Urinary bladder (tissue), 4 donors: Measurements from ENCODE around the gene OXCT1. TPM values are rescaled to one million over a fixed set of nuclear protein-coding genes. Genes with fewer than 3 reads are reported as not detected.
"Not testable (repeated sequence)": the region's sequence is repeated elsewhere in the genome, so short reads cannot be mapped to it uniquely, and the experiment has no call there.

ENCODE experiments used
- DNase-seq: peaks from one replicate; pipeline ENCODE4 v3.0.0-alpha.2; 2015; ENCODE audit errors: extremely low spot score
- H3K27ac ChIP-seq: one replicate; pipeline ENCODE4 v1.5.1; 2013; ENCODE audit warnings: low read depth, mild to moderate bottlenecking, moderate library complexity
- H3K36me3 ChIP-seq: one replicate; pipeline ENCODE4 v1.6.1; 2013; ENCODE audit warnings: mild to moderate bottlenecking, moderate library complexity; ENCODE audit not compliant: insufficient read depth
- H3K4me1 ChIP-seq: one replicate; pipeline ENCODE4 v1.6.1; 2013; ENCODE audit warnings: mild to moderate bottlenecking, moderate library complexity; ENCODE audit not compliant: insufficient read depth
- H3K4me3 ChIP-seq: one replicate; pipeline ENCODE4 v1.5.1; 2013; ENCODE audit warnings: low read depth, low read length
- WGBS: extraction: QIAGEN DNeasy Blood & Tissue Kit; methylation state at CpG from one replicate; pipeline ENCODE4 v1.1.7; 2013; 5-methylcytosine and 5-hydroxymethylcytosine counted together
- polyA plus RNA-seq: library from polyadenylated mRNA; stranded (reverse); fragments of 200-250 nt; gene quantifications from one replicate; pipeline ENCODE4 v1.2.3, GENCODE V29; 2013
- total RNA-seq: library from RNA; depleted of rRNA; stranded (reverse); fragments of >200 nt; gene quantifications from one replicate; pipeline ENCODE4 v1.2.3, GENCODE V29; 2014
- donor health status: healthy with polysubstance abuse.
- donor health status: healthy.

The OXCT1 gene
- total and polyA plus RNA-seq, 2 donors = 23.7 to 26.3 TPM

DNA sequence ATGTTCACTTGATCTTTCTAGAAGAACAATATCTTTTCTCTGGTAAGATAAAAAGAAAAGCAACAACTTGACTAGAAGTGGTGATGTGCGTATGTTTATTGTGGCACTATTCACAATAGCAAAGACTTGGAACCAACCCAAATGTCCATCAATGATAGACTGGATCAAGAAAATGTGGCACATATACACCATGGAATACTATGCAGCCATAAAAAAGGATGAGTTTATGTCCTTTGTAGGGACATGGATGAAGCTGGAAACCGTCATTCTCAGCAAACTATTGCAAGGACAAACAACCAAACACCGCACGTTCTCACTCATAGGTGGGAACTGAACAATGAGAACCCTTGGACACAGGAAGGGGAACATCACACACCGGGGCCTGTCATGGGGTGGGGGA is 140.8 kb downstream of the OXCT1 start:
- H3K36me3 ChIP-seq, H3K4me3 ChIP-seq, DNase-seq, H3K27ac ChIP-seq, H3K4me1 ChIP-seq: not testable (repeated sequence)
- 97% methylated on average over 5 of the region's 5 CpGs for WGBS

DNA sequence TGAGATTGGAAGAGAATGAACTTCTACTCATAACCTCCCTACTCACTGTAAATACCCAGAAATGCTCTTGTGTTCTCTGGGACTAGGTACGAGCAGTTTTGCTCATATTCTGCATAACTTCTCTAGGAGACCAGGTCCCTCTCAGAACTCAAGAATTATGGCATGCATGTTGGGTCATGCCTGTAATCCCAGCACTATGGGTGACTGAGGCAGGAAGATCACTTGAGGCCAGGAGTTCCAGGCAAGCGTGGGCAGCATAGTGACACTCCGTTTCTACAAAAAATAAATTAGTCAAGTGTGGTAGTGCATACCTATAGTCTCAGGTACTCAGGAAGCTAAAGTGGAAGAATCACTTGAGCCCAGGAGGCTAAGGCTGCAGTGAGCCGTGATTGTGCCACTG is 141.9 kb downstream of the OXCT1 start:
- H3K36me3 ChIP-seq = no peaks in the 10 kb centered on the region
- no peak overlapping the region for H3K4me3 ChIP-seq
- 92% methylated on average over 4 of the region's 4 CpGs for WGBS
- no peak overlapping the region for H3K27ac ChIP-seq
- no peak for DNase-seq
- H3K4me1 ChIP-seq = no peaks in the 10 kb centered on the region

DNA sequence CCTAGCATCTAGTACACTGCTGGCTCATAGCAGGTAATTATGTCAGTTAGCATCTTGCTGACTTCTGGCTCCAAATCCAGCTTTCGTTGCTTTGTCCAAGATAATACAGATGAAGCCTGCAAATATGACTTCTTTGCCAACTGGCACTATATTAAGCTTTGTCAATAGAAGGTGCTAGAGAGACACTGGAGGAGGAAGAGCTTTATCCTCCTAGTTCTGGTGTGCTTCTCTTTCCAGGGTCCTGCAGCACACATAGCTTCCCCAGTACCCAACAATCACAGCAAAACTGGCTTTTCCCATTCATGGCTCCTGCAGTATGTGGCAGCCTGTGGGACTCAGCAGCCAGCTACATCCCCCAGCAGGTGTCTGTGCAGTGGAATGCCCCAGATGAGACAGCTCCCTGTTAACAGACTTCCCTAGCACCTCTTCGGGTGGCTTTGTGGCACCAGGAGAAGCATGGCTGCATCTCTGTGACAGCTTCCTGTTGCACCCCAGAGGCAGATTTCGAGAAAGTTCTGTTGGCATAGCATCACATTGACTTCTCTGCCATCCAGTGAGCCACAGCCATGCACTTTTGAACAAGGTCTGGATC is 147.8 kb downstream of the OXCT1 start:
- no peak for DNase-seq
- Histone ChIP-seq H3K27ac (no peak overlapping the region), H3K36me3 (no peaks in the 10 kb centered on the region), H3K4me3 (no peak overlapping the region), H3K4me1 (no peaks in the 10 kb centered on the region)
- 74% methylated on average over 3 of the region's 3 CpGs for WGBS

DNA sequence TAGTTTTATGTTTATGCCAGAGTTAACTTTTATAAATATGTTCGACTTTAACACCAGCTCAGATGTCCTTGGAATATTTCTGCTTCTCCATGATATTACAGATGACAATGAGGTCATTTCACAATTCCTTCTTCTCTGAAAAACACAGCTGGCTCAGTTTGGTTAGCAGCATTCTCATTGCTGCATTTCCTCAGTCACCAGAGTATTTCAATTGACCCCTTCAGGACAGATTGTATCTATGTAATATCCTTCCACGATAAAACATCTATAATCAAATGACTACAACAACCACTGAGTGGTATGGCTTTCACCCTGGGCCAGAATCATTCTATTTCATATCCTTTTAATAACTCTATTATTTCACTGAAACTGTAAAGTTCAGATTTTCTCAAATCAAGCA is 148.7 kb downstream of the OXCT1 start:
- 58% methylated on average over 2 of the region's 2 CpGs for WGBS
- no peaks in the 10 kb centered on the region for H3K4me1 ChIP-seq
- H3K4me3 ChIP-seq = no peak overlapping the region
- no peaks in the 10 kb centered on the region for H3K36me3 ChIP-seq
- no peak overlapping the region for H3K27ac ChIP-seq
- DNase-seq = no peak

DNA sequence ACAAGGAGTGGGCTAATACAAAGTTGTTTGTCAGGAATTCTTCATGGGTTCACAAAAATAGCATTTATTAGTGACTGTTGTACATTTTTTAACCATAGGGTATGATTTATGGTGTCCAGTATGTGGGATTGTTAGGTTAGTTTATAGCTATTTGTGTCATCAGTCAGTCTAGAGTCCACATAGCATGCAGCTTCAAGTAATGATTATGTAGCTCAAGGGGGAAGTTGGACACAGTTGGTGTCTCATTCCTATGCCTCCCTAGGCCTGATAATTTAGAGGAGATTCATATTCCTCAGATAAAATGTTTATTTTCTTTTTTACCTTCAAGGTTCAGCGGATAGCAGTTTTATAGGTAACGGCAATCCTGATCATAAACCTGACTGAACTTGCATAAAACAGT is 153.8 kb downstream of the OXCT1 start:
- H3K4me1 ChIP-seq = no peaks in the 10 kb centered on the region
- DNase-seq = no peak
- no peak overlapping the region for H3K4me3 ChIP-seq
- H3K36me3 ChIP-seq = no peaks in the 10 kb centered on the region
- no peak overlapping the region for H3K27ac ChIP-seq
- WGBS = 69% methylated on average over 2 of the region's 2 CpGs

DNA sequence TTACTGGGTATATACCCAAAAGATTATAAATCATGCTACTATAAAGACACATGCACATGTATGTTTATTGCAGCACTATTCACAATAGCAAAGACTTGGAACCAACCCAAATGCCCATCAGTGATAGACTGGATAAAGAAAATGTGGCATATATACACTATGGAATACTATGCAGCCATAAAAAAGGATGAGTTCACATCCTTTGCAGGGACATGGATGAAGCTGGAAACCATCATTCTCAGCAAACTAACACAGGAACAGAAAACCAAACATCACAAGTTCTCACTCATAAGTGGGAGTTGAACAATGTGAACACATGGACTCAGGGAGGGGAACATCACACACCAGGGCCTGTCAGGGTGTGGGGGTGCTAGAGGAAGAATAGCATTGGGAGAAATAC is 155.8 kb downstream of the OXCT1 start:
- not testable (repeated sequence) for H3K36me3 ChIP-seq, H3K27ac ChIP-seq, H3K4me3 ChIP-seq, DNase-seq, H3K4me1 ChIP-seq

DNA sequence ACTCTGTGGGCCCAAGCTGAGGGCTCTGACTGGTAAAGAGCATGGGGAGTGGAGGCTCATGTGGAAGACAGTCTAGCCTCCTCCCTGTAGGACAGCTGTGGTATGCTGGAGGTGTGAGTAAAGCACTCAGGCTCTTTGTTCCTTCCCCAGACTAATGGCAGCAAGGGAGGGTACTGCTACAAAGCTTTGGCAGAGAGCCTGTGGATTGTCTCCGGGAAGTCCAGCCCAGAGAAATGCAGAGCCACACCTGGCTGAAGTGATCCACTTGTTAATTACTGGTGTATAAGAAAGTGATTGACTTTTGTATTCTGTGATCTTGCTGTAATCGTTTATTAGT is 161.7 kb downstream of the OXCT1 start:
- no peak for DNase-seq
- Histone ChIP-seq H3K27ac (no peak overlapping the region), H3K36me3 (no peaks in the 10 kb centered on the region), H3K4me1 (no peaks in the 10 kb centered on the region), H3K4me3 (no peak overlapping the region)
- WGBS = 74% methylated on average over 2 of the region's 2 CpGs

DNA sequence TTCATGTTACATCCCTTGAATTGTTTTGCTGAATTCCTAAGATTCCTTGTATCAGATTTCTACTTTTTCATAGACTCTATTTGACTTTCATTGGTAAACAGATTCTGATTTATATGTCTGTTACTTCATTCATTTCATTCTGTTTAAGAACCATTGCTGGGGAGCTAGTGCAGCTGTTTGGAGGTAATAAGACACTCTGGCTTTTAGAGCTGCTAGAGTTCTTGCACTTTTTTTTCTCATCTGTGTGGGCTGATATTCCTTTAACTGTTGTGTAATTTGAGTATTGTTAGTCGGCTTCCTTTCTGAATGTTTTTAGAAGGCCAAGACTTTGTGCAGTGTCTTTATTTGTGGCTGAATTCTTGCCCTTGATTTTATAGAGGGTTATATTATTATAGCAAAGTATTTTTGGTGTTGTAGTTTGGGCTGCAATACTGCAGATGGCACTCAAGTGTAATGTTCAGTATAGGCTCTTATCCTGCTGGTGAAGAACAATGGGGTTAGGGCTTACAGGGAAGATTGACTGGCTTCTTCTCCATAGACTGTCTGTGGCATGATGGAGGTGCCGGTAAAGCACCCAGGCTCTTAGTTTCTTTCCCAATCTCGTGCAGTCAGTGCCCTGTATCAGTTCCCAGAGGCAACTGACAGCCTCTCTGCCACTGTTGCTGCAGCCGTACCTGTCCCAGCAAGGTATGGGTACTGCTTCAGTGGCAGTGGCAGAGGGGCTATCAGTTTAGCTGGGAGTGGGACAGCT is 162.2 kb downstream of the OXCT1 start:
- H3K4me1 ChIP-seq = no peaks in the 10 kb centered on the region
- no peak overlapping the region for H3K27ac ChIP-seq
- no peak overlapping the region for H3K4me3 ChIP-seq
- DNase-seq = no peak
- no peaks in the 10 kb centered on the region for H3K36me3 ChIP-seq
- WGBS = 59% methylated on average over 4 of the region's 4 CpGs

DNA sequence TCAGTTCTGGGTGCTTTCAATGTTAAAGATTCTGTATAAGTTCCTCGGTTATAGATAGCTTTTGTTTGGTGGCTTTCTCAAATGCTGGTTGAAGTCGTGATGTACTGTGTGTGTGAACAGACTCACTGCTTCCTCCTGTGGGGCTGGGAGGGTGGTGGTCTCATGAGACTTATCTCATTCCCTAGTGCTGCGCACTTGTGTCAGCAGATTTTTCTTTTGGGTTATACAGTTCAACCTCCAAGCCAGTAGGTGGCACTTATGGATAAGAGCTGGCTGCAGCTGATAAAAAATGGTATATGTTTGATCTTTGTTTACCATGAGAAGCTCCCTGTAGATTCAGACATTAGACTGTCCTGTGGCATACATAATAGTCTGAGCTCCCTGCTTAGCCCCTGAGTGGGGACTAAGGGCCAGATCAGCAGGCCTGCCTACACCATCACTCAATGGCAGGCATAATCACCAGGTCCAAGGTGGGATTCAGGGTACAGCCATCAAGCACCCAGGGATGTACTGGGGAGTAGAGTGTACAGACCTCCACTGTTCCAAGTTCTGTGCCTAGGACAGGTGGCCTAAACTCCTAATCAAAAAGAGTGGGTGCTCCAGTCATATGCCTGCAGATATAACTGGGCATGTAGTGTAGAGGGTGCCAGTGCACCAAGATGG is 174.2 kb downstream of the OXCT1 start:
- H3K36me3 ChIP-seq = no peaks in the 10 kb centered on the region
- H3K27ac ChIP-seq = no peak overlapping the region
- no peak overlapping the region for H3K4me3 ChIP-seq
- no peaks in the 10 kb centered on the region for H3K4me1 ChIP-seq
- DNase-seq = no peak
- whole genome bisulfite sequencing = 86% methylated on average over 3 of the region's 3 CpGs

DNA sequence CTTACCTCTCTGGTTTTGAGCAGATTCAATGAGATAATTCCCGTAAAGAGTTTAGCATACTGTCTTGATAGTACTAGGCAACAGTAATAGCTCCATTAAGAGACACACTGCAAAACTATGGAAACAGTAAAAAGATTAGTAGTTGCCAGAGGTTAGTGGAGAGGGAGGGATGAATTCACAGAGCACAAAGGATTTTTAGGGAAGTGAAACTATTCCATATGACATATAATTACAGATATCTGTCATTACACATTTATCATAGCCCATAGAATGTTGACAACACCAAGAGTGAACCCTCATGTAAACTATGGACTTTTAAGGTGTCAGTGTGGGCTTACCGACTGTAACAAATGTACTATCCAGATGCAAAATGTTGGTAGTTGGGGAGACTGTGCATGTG is 183.5 kb downstream of the OXCT1 start:
- Histone ChIP-seq H3K27ac (no peak overlapping the region), H3K4me3 (no peak overlapping the region), H3K4me1 (no peaks in the 10 kb centered on the region), H3K36me3 (peaks cover 1% of the 10 kb centered on the region)
- DNase-seq = no peak
- WGBS = 70% methylated on average over 2 of the region's 2 CpGs

DNA sequence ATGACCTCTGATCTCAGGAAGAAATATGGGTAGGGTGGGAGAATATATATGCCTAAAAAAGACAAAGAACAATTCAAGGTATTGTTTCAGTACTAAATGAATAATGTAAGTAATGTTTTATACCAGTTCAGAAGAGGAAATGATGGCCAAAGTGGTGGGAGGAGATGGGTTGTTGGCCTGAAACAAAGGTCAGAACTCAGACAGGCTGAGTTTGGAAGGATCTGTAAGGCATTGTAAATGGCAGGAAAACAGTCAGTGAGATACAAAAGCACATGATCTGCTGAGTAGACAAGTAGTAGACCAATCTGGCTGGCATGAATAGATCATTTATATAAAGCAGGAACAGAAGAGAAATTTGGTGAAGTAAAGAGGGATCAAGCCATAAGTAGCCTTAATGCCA is 184.0 kb downstream of the OXCT1 start:
- H3K27ac ChIP-seq = no peak overlapping the region
- DNase-seq = no peak
- H3K4me3 ChIP-seq = no peak overlapping the region
- H3K36me3 ChIP-seq = peaks cover 1% of the 10 kb centered on the region
- no peaks in the 10 kb centered on the region for H3K4me1 ChIP-seq

DNA sequence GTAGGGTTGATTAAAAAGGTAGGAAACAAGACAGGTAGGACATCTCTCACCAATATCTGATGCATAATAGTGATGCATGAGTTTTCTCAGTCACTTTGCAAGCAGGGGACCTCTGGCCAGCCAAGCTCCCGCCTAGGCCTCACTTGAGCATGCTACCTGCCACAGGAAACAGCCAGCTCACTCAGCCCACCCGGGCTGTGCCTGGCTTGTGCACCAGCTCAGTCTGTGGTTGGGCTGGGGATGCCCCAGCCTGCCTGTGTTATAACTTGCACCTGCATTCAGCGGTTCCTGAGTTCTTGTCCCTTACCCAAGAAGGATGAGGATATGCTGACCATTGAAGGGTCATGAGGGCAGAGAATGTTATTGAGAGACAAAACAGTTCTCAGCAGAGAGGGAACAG is 187.0 kb downstream of the OXCT1 start:
- DNase-seq = no peak
- Histone ChIP-seq H3K36me3 (peaks cover 1% of the 10 kb centered on the region), H3K4me3 (no peak overlapping the region), H3K4me1 (no peaks in the 10 kb centered on the region), H3K27ac (no peak overlapping the region)
- 81% methylated on average over 3 of the region's 3 CpGs for WGBS

DNA sequence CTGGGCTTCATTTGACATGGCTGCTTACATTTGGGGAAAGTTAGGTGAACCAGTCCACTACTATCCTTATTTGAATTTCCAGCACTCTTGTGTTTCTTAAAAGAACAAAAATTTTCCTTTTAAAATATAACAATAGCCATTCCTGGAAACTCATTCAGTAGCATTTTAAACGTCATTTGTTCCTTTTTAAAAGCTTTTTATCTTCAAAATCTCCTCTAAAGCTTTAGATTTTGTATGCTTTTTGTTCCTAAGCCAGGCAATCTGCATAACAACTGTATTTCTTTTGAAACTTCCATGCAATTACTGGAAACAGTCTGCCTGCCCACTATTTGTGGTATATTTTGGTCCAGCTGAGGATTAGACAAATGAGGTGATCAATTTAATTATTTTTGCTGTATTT is 187.6 kb downstream of the OXCT1 start:
- no peak for DNase-seq
- 49% methylated on average over 1 of the region's 1 CpG for WGBS
- Histone ChIP-seq H3K36me3 (peaks cover 1% of the 10 kb centered on the region), H3K4me3 (no peak overlapping the region), H3K27ac (no peak overlapping the region), H3K4me1 (no peaks in the 10 kb centered on the region)

DNA sequence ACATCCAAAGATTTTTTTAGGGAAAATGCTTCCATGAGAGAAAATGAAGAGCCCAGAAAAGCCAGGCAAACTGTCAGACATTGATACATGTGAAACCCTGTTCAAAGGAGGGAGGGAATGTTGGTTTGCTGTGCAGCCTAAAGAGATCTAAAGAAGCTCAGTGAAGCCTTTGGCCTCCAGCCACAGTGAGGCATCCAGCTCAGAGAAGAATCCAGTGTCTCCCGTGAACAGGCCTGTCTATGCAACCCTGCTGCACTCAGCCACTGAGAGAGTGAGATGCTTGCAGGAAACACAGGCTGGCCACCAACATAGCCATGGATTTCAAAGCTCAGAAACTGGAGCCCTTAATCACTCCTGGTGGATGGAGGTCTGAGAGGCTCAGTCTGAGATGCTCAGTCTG is 188.4 kb downstream of the OXCT1 start:
- Histone ChIP-seq H3K4me1 (no peaks in the 10 kb centered on the region), H3K27ac (no peak overlapping the region), H3K4me3 (no peak overlapping the region), H3K36me3 (peaks cover under 1% of the 10 kb centered on the region)
- WGBS = 35% methylated on average over 1 of the region's 1 CpG
- no peak for DNase-seq
